Globus pallidus (tissue), 1 donor: ENCODE results near the gene HES5.
"Not testable (repeated sequence)": the region's sequence is repeated elsewhere in the genome, so short reads cannot be mapped to it uniquely, and the experiment has no call there.

ENCODE experiments used
- DNase-seq: peaks from one replicate; pipeline ENCODE4 v3.0.0-alpha.2; 2015; ENCODE audit warnings: low spot score

Gene HES5

DNA sequence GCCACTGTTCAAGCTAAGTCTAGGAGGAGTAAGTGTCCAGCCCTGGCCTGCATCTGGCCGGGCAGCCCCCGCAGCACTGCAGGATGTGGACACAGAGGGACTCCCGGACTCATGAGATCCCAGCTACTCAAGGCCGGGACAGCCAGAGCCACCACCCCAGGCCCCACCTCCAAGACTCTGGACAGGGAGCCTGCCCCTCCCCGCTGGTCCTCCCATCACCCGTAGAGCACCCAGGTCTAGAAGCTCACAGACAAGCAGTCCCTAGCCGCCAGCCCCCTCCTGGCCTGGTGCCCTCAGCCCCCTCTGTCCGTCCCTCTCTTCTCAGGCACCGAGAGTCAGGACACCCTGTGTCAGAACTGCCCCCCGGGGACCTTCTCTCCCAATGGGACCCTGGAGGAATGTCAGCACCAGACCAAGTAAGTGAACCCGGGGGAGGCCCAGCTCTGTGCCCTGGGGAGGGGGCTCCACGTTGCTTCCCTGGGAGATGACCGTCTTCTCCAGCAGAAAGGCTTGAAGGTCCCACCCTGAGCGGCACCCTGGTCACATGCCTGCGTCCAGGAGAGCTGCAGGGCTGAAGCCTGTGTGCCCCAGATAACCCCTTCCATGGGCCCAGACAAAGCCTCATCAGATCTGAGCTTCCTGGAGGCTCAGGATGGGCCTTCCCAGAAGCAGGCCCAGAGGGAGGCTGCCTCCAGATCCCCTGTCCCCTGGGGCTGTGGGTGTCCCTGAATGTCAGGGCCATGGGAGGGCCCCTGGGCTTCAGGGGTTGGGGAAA is 30.4 kb upstream of the HES5 start:
- no peak for DNase-seq

DNA sequence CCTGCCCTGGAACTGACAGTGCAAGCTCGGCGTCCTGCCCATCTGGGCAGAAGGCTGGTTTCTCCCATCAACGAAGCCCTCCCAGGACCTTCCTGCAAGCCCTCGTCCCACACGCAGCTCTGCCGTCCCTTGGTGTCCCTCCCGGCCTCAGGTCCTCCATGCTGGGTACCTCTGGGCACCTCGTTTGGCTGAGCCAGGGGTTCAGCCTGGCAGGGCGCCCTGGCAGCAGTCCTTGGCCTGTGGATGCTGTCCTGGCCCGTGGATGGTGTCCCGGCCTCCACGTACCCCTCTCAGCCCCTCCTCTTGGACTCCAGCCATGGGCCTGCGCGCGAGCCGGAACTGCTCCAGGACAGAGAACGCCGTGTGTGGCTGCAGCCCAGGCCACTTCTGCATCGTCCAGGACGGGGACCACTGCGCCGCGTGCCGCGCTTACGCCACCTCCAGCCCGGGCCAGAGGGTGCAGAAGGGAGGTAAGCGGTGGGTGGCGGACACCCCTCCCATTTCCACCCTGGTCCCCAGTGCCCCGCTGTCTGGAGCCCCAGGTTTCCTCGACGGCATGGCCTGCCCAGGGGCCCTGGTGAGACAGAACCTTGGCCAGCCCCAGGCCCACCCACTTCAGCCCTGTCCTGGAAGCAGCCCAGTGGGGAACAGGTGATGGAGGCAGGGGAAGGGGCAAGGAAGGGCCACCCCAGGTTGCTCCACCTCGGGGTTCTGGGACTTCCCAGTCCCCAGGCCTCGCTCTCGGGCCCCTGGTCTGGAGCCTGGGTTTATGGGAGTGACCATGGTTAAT is 29.6 kb upstream of the HES5 start:
- no peak for DNase-seq

DNA sequence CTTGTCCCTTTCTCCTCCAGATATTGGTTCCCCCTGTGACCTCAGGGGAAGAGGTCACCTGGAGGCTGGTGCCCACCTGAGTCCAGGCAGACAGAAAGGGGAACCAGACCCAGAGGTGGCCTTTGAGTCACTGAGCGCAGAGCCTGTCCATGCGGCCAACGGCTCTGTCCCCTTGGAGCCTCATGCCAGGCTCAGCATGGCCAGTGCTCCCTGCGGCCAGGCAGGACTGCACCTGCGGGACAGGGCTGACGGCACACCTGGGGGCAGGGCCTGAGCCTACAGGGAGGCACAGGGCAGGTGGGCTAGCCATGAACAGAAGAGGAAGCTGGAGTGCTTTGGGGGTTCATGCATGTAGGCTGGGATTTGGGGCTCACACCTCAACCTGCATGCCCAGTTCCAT is 28.8 kb upstream of the HES5 start:
- no peak for DNase-seq

DNA sequence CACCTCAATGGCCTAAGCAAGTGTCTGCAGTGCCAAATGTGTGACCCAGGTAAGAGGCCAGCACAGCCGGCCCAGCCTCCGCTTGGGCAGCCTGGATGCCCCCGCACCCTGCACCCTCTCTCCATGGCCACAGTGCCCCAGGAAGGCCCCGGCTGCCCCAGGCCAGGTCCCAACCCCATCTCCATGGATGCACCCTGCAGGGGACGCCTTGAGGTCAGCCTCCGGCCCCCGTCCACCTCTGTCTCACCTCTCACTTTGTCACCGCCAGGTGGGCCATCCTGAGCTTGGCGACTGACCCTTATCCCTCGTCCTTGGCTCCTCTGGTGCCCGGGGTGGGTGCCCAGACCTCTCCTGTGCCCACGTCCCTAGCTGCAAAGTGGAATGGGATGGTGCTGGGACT is 28.4 kb upstream of the HES5 start:
- DNase-seq, result no peak

DNA sequence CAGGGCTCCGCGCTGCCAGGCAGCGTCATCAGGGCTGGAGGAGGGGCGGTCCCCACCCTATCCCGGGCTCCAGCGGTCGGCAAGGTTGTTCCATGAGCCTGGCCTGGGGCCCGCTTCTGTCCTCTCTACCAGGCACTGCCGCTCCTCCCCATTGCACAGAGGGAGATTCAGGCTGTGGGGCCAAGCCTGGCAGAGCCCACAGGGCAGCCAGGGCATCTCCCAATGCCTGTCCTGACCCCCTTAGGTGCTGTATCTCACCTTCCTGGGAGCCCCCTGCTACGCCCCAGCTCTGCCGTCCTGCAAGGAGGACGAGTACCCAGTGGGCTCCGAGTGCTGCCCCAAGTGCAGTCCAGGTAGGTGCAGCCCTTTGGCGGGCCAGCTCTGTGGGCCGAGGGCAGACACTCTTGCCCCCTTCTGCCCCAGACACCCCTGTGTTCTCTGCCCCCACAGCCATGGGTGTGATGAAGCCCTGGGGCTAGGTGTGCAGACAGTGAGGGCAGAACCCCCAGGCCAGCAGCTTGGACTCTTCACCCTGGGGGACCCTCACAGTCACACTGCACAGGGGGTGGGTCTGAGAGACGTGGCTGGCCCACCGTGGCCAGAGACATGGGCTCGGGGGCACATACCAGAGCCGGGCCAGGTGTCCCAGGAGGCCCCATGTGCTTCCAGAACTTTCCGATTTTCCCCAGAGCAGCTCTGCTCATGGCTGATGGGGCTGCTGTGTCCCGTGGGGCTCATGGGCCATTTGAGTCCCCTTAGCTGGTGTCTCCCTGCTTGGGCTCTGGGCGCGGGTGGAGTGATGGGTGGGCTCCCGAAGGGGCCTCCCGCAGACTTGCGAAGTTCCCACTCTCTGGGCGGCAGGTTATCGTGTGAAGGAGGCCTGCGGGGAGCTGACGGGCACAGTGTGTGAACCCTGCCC is 27.7 kb upstream of the HES5 start:
- DNase-seq, result no peak

DNA sequence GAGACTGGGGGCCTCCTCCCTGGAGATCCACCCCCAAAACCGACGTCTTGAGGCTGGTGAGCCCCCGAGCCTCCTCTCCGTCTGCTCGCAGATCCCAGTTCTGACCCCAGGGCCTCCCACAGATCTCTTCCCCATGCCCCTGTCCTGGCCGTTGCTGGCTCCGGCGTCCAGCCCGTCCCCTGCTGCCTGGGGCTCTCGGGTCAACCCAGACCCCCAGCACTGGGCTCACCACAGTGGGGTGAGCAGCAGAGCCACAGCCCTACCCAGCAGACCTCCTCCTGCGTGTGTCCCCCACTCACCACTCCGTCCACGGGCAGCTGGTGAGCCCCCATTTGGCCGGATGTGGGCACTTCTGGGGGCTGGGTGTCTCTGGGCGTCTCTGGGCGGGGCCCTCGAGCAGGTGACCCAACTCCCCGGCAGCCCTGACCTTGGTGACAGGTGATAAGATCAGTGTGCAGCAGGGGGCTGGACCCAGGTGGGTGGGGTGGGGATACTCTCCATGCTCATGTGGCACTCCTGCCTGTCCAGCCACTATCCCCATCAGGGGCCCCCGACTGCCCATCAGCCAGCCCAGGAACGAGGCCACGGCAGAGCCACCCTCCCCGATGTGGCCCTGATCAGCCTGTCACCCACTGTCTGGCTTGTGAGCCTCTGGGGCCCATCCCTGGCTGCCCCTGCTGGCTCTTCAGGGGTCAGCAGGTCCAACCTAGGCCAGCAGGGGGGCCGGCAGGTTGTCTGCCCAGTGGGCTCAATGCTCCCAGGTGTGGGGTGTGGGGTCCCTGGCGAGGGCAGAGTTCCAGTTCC is 26.8 kb upstream of the HES5 start:
- DNase-seq, result no peak

DNA sequence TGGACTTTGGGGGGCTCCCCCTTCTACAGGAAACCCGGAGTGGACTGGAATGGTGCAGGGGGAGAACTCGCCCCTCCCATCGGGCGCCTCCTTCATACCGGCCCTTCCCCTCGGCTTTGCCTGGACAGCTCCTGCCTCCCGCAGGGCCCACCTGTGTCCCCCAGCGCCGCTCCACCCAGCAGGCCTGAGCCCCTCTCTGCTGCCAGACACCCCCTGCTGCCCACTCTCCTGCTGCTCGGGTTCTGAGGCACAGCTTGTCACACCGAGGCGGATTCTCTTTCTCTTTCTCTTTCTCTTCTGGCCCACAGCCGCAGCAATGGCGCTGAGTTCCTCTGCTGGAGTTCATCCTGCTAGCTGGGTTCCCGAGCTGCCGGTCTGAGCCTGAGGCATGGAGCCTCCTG is 26.2 kb upstream of the HES5 start, which contains the start of gene TNFRSF14:
TNFRSF14 (plus strand) TSS at position 95 of the 401 bp plus-strand sequence; CDS start at position 389, 294 bp downstream.
- peak; percentile 18 for DNase-seq

DNA sequence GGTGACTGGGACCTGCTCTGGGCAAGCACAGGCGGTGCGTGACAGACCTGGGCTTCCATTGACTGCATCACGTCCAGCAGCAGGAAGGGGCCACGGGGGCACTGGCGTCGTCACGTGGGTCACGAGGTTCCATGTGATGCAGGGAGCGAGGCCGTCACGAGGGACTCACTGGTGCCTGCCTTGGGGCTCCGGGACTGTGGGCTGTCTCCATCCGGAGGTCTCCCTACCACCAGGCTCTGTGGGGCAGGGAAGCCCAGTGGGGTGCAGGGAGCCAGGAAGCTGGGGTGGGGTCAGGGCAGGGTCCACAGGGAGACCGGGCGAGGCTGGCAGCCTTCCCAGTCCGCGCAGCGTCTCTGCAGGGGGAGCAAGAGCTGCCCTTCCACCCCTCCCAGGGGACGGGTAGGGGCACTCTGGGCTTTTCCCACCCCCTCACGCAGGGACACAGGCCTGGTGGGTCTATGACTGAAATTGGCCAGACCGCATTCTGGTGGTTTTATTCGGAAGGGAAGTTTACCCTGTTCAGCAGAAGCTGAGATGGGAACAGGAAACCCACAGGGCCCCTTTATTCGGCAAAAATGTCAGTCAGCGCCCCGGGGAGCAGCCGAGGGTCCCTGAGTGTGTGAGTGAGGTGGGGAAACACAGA is 25.7 kb upstream of the HES5 start:
- DNase-seq, result peak; percentile 41

DNA sequence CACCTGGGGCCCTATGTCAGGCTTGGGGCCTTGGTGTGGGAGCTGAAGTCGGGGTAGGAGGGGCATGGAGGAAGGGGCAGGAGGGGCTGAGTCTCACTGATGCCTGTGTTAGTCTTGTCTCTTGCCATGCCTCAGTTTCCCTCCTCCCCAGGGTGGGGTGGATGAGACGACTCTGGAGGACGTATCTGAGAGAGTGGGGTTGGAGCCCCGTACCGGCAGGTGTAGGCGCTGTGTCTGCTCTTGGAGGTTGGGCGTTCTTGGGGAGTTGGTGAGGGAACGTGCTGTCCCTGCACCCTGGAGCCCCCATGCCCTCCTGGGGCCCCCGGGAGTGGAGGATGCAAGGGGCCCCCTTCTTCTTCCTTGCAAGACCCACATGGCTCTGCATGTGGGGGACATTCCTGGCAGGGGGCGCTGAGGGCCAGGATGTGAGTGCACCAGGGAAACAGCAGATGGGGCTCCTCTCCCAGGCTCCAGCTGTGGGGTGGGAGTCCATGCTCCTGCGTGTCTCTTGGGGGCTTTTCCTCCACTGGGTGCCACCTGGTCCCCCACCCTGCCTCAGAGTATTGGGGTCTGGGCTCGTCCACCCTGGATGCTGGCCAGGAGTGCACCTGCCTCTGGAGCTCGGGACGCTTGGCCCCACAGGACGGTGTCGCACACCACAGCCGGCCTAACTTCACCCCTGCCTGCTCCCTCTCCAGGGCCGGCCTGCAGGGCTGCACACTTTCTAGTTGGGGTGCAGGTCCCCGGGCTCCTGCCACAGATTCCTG is 24.7 kb upstream of the HES5 start:
- DNase-seq, result no peak

DNA sequence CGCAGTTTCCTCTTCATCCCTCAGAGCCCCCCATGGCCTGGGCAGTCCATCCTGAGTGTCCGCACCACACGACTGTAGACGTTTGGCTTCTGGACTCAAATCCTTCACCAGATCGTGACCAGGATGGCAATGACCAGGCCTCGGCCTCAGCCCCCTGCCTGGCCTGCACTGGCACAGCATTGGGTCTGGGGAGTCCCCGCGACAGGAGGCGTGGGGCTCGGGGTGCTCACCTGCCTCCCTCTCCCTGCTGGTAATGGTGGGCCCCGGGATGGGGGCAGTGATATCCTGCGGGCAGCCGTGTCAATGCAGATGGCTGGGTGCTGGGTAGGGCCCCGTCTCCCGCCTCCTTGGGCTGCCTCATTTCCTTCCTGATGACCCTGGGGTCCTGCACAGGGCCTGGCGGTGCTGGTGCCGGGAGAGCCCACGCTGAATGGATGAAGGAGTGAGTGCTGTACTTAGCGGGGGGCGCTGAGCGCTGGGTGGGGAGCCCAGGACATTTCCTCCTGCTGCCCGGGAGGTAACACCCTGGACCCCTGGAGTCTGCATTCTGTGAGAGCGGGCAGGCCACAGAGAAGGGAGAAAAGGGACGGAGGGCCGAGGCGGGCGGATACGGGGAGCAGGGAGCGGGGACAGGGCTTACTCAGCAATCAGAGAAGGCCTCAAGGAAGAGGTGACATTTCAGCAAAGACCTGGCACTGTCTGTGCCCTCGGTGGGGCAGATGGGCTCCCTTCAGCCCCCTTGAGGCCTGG is 24.0 kb upstream of the HES5 start:
- DNase-seq, result no peak

DNA sequence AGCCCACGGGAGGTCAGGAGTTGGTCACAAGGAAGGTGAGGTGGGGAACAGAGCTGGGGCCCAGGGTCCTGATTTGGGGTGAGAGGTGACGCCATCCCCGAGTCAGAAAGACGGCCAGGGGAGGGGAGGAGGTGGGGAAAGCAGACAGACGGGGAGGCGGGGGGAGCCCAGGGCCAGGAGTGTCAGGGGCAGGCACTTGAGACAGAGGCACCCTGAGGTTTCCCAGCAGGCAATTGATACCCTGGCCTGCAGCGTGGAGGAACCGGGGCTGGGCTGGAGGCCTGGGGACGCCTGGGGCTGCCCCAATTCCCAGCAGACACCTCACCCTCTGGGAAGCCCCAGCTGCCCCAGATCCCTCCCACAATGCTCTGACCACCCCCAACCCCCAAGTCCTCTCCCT is 23.0 kb upstream of the HES5 start:
- not testable (repeated sequence) for DNase-seq

DNA sequence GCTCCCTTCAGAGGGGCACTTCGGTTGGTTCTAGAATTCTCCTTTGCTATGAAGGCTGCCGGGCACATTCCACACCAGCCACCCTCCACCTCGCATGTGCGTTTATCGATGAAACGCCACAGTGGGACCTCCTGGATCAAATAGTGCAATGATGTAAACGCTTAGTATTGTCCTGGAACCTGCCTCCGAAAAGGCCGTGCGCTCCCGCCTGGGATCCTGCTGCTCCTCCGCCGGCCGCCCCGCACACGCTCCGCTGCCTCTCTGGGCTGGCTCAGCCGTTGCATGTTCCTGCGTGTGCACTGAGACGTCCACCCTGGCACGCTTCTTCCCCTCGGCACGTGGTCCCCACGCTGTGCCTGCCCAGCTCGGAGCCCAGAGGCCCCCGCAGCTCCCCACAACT is 22.1 kb upstream of the HES5 start:
- no peak for DNase-seq

DNA sequence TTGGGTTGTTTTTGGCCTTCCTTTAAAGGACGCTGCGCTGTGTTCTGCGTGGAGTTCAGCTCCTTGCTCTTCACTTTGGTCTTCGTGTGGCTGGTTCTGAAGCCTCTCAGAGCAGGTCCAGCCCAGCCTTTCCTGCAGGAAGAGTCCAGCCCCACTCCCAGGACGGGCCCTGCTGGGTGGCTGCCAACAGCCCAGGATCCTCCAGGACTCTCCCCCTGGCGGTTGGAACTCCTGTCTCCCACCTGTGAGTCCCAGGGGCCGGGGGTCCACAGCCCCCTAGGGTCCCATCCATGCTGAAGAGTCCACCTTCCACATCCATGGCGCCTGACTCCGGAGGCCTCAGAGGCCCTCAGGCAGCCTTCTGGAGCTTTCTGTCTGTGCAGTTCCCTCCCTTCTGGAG is 21.5 kb upstream of the HES5 start:
- not testable (repeated sequence) for DNase-seq

DNA sequence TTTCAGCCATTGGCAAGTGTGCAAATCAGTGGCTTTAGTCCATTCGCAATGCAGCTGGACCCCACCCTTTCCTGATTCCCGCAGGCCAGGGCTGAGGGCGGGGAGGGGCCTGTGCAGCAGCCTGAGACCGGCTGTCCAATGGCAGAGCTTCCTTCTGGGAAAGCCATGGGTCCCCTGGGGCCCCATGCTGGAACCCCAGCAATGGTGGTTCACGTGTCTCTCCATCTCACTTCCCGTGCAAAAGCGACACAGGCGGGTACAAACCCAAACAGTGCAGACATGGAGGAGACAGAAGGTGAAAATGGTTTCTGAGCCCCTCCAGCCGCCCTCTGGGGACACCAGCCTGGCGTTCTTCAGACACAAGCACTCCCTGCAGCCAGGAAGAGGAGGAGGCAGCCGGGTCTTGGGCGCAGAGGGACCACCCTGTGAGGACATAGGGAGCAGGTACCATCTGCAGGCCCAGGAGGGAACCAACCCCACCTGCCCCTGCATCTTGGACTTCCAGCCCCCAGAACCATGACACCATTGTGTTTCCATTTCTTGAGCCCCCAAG is 20.3 kb upstream of the HES5 start:
- DNase-seq, result not testable (repeated sequence)

DNA sequence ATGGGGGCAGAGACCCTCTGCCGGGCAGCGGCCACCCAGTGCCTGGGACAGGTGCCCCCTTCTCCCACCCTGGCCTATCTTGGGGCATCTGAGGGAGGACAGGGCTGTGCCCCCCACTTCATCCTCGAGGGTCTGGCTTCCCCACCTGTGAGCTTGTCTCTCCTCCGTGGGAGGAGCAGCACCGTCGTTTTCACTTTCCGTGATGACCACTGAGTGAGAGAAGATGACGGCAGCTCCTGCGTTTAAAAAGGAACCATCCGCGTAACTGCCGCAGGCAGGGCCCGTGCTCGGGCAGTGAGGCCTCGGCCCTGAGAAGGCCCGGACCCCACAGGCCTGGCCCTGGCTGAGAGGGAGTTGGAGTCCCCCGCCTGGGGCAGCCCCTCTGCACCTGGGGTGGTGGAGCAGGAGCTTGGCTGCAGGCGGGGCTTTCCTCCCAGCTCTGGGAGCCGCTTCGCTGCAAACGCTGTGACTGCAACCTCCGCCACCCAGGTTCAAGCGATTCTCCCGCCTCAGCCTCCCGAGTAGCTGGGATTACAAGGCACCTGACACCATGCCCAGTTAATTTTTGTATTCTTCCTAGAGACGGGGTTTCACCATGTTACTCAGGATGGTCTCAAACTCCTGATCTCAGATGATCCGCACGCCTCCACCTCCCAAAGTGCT is 19.4 kb upstream of the HES5 start:
- not testable (repeated sequence) for DNase-seq

DNA sequence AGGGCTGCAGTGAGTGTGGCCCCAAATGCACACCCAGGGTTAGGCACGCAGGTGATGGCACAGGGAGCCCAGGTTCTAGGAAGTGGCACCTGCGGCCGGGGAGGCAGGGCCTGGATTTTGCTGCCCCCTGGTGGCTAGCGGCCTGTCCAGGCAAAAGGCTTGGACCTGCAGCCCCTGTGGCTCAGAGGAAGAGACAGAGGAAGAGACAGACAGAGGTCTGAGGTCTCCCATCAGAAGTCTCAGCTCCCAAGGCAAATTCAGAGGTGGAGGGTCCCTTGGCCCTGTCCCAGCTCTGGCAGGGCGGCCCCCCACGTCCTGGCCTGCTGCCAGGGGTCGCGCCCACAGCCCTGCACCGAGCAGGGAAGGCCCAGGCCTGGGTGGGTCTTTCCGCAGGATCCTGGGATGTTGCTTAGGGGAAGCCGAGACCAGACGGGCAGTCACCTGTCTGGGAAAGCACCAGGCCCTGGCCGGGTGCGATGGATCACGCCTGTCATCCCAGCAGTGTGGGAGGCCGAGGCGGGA is 18.1 kb upstream of the HES5 start:
- DNase-seq, result peak; percentile 79

DNA sequence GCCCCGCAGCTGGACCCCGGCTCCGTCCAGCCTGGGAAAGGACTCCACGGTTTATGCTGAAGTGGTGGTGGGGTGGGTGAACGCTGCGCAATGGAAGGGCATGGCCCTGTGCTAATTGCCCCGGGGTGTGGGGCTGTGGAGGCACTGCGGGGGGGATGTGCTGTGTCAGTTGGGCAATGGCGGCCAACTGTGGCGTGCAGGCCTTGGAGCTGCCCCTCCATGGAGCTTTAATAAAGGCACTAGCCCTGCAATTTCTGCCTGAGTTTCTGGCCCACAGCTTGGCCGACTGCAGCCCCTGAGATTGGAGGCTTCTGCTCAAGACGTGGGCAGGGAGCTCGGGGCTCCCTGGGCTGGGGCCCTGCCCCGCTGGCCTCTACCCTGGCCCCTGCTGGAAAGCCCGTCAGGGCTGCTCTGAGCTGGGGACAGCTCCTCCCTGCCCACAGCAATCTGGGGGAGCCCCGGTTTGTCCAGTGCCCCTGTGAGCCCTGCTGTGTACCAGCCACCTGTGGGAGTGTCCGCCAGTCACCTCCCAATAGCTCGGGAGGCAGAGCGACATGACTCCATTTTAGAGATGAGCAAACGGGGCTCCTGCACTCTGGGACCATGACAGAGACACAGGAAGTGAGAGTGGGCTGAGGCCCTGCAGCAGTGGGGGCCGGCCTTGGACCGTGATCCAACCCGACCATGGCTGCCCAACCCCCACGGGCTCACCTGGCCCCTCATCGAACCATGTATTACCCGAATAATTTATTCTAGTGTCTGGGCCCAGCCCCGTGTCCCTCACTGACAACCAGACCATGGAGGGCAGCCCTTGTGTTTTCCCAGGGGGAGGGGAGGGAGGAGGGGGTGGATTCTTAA is 17.4 kb upstream of the HES5 start:
- DNase-seq, result no peak
